Keratinocyte (primary cell): ENCODE data around the gene HSDL2. TPM values are rescaled to one million over a fixed set of nuclear protein-coding genes. Genes with fewer than 3 reads are reported as not detected.

ENCODE experiments used
- DNase-seq: peaks from one replicate; pipeline ENCODE4 v3.0.0-alpha.2; 2011; ENCODE audit warnings: low read depth, missing footprints, low spot score
- FAIRE-seq: peaks from 2 replicates; lab custom pipeline; 2011; peaks lifted over from hg19 to GRCh38; lab: Jason Lieb, UNC
- H2AFZ ChIP-seq: 2 replicates; pipeline ENCODE4 v1.6.0; 2012; ENCODE audit warnings: low read length, control low read depth, inconsistent platforms; ENCODE audit not compliant: control insufficient read depth
- H3K27ac ChIP-seq: 2 replicates; pipeline ENCODE4 v1.5.1; 2011; ENCODE audit warnings: low read length; ENCODE audit not compliant: control insufficient read depth, insufficient read depth
- H3K27me3 ChIP-seq: 3 replicates; pipeline ENCODE4 v1.6.0; 2011; ENCODE audit warnings: low read length; ENCODE audit not compliant: control insufficient read depth, insufficient read depth; ENCODE audit errors: extremely low read depth
- H3K36me3 ChIP-seq, 2 experiments: 2 replicates in 1 of 2; 3 replicates in 1 of 2; pipeline ENCODE4 v1.5.1; 2011; ENCODE audit warnings: low read length in 2 of 2, mild to moderate bottlenecking in 1 of 2; ENCODE audit not compliant: control insufficient read depth in 2 of 2, insufficient read depth in 2 of 2; ENCODE audit errors: extremely low read depth in 1 of 2
- H3K4me1 ChIP-seq: 3 replicates; pipeline ENCODE4 v1.5.1; 2011; ENCODE audit warnings: low read length; ENCODE audit not compliant: control insufficient read depth, insufficient read depth; ENCODE audit errors: extremely low read depth
- H3K4me2 ChIP-seq: 3 replicates; pipeline ENCODE4 v1.6.0; 2011; ENCODE audit warnings: low read depth, low read length; ENCODE audit not compliant: control insufficient read depth, insufficient read depth; ENCODE audit errors: extremely low read depth
- H3K4me3 ChIP-seq, 3 experiments: fragments of 200-600 bp in 1 of 3; sonication (generic) in 1 of 3; 2 replicates in 2 of 3; 3 replicates in 1 of 3; pipeline ENCODE4 v1.5.1; 2011 to 2016; ENCODE audit warnings: low read length in 3 of 3, mild to moderate bottlenecking in 3 of 3, control low read depth in 2 of 3, inconsistent platforms in 1 of 3, low read depth in 1 of 3, mixed read lengths in 1 of 3, mixed run types in 1 of 3, moderate library complexity in 1 of 3; ENCODE audit not compliant: control insufficient read depth in 2 of 3, insufficient read depth in 2 of 3; ENCODE audit errors: extremely low read depth in 1 of 3
- H3K79me2 ChIP-seq: 2 replicates; pipeline ENCODE4 v1.6.0; 2012; ENCODE audit warnings: low read length; ENCODE audit not compliant: control insufficient read depth, insufficient read depth
- H3K9ac ChIP-seq: 3 replicates; pipeline ENCODE4 v1.6.0; 2011; ENCODE audit warnings: low read length; ENCODE audit not compliant: control insufficient read depth, insufficient read depth; ENCODE audit errors: extremely low read depth
- H3K9me1 ChIP-seq: 3 replicates; pipeline ENCODE4 v1.6.0; 2011; ENCODE audit warnings: low read length; ENCODE audit not compliant: control insufficient read depth, insufficient read depth; ENCODE audit errors: extremely low read depth
- H3K9me3 ChIP-seq: 2 replicates; pipeline ENCODE4 v1.5.1; 2012; ENCODE audit warnings: low read depth, low read length; ENCODE audit not compliant: control insufficient read depth
- H4K20me1 ChIP-seq: 3 replicates; pipeline ENCODE4 v1.6.0; 2011; ENCODE audit warnings: low read length; ENCODE audit not compliant: control insufficient read depth, insufficient read depth; ENCODE audit errors: extremely low read depth
- EZH2 ChIP-seq: IDR thresholded peaks from one replicate; pipeline ENCODE4 v1.6.1; 2012; ENCODE audit warnings: inconsistent platforms, mild to moderate bottlenecking, low read length, moderate library complexity
- dilution Hi-C: fragments of 300-500 bp; cut with MboI; formaldehyde crosslinking; loops from one replicate; pipeline ENCODE4 v1.7.0; 2020; ENCODE audit warnings: low sequenced_read_pairs; ENCODE audit not compliant: extremely low pct_ligation_motif_present
- polyA plus RNA-seq, 5 experiments: library from polyadenylated mRNA; depleted of rRNA in 3 of 5; stranded (reverse) in 3 of 5; stranded (forward) in 1 of 5; unstranded in 1 of 5; fragments of >200 nt; gene quantifications; 1 replicate in 1 of 5; 2 replicates in 3 of 5; 3 replicates in 1 of 5; pipeline versions ENCODE4 v1.2.1 to v1.2.3, GENCODE V29; 2011 to 2012; ENCODE audit warnings: missing spikeins in 2 of 5, low read depth in 1 of 5, low replicate concordance in 1 of 5
- TF ChIP-seq, protein P1 (sequence below), 3 experiments: IDR thresholded peaks in 1 of 3; conservative IDR thresholded peaks in 1 of 3; optimal IDR thresholded peaks in 1 of 3; 2 replicates in 2 of 3; 3 replicates in 1 of 3; pipeline versions ENCODE3 to v1.5.1; 2011; ENCODE audit warnings: low read length in 3 of 3, mild to moderate bottlenecking in 3 of 3, moderate library complexity in 2 of 3, control low read depth in 1 of 3, inconsistent platforms in 1 of 3; ENCODE audit not compliant: insufficient read depth in 2 of 3; ENCODE audit errors: extremely low read depth in 1 of 3

The HSDL2 gene
- polyA plus RNA-seq, 1 donor (not counting 4 experiments of a cell fraction or from before 2014, with no cell fraction given): 27.6 TPM

DNA sequence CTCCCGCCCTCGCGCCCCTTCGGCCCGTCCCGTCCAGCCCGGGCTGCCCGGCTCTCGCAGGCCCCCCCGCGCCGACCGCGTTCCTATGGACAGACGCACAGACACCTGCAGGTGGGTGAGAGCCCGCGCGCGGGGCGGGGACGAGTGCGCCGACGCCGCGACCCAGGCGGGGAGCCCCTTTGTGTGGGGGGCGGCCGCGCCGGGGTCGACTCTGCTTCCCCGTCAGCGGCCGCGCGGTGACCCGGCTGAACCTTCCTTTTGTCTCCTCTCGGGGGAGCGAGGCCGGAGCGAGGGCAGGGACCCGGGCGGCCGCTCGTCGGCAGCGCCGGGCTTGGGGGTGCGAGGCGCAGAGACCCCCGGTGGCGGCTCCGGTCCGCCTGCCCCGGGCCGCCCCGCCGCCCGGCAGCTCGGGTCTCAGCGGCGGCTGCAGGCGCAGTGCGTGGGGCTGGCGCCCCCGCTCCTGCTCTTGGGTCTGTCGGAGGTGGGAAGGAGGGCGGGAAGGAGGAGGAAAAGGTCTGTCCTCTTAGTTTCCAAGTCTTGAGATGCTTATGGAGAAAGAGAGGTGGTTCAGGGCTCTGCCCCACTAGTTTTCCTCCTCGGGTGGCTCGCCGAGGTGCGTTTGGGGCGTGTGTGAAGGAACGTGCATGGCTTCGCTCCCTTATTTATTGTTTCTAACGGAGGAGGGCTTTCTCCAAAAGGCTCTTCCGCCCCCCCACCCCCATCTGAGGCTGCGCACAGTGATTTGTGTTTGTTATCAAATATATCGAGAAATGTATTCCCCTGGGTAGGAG lies 107.3 kb downstream of the HSDL2 start:
- Histone ChIP-seq H3K27ac (peak overlapping the region; percentile 16), H3K9me1 (no peaks in the 10 kb centered on the region), H3K4me2 (peak overlapping the region; percentile 96), H2AFZ (peak overlapping the region; percentile 92), H3K36me3 (no peaks in the 10 kb centered on the region), H3K9ac (peak overlapping the region; percentile 24), H3K79me2 (no peaks in the 10 kb centered on the region), H3K27me3 (no peaks in the 10 kb centered on the region), H3K4me1 (peaks cover 9% of the 10 kb centered on the region), H3K9me3 (no peaks in the 10 kb centered on the region), H3K4me3 (peak overlapping the region; percentile 63 to 86 (median 80)), H4K20me1 (no peaks in the 10 kb centered on the region)
- dilution Hi-C loops: no loop called here
- FAIRE-seq (no peak), DNase-seq (no peak)
- TF ChIP-seq, protein P1, sequence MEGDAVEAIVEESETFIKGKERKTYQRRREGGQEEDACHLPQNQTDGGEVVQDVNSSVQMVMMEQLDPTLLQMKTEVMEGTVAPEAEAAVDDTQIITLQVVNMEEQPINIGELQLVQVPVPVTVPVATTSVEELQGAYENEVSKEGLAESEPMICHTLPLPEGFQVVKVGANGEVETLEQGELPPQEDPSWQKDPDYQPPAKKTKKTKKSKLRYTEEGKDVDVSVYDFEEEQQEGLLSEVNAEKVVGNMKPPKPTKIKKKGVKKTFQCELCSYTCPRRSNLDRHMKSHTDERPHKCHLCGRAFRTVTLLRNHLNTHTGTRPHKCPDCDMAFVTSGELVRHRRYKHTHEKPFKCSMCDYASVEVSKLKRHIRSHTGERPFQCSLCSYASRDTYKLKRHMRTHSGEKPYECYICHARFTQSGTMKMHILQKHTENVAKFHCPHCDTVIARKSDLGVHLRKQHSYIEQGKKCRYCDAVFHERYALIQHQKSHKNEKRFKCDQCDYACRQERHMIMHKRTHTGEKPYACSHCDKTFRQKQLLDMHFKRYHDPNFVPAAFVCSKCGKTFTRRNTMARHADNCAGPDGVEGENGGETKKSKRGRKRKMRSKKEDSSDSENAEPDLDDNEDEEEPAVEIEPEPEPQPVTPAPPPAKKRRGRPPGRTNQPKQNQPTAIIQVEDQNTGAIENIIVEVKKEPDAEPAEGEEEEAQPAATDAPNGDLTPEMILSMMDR (optimal IDR thresholded peaks at IDR 0.05 in 1 of 3, IDR thresholded peaks at IDR 0.05 in 1 of 3, conservative IDR thresholded peaks at IDR 0.05 in 1 of 3; ENCODE audit: extremely low read depth in 1 of 3, insufficient read depth in 2 of 3, low read length in 3 of 3): no peak
- no peak for TF ChIP-seq EZH2

DNA sequence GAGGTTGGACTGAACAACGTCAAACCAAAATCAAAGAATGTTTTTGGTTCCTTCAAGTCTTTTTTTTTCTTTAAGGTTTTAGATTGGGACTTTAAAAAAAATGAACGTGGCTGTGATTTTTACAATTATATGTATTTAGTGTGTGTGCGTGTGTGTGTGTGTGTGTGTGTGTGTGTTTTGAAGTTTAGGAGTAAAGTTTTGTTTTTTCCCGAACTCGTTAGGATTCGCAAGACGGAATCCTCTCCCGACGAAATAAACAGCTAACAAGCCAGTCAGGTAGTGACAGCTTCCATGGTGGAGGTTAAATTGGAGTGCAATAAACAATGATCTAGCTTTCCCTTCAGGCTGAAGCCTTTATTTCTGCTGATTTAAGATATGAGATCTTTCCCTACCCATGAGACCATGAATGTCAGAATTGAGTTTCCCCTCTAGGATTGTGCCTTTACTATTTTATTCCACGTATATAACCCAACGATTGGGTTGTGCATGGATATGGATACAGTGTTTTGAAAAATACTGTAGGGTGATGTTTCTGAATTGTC lies 108.0 kb downstream of the HSDL2 start:
- Histone ChIP-seq H3K36me3 (no peaks in the 10 kb centered on the region), H3K27ac (no peak overlapping the region), H3K27me3 (no peaks in the 10 kb centered on the region), H3K4me3 (peak overlapping the region; percentile 63 to 86 (median 80)), H3K9me1 (no peaks in the 10 kb centered on the region), H3K4me1 (peaks cover 9% of the 10 kb centered on the region), H4K20me1 (no peaks in the 10 kb centered on the region), H3K9me3 (no peaks in the 10 kb centered on the region), H3K4me2 (peak overlapping the region; percentile 96), H2AFZ (peak overlapping the region; percentile 92), H3K79me2 (no peaks in the 10 kb centered on the region), H3K9ac (peak overlapping the region; percentile 24)
- no peak for DNase-seq
- no peak for FAIRE-seq
- no peak for TF ChIP-seq EZH2
- TF ChIP-seq, protein P1 (optimal IDR thresholded peaks at IDR 0.05 in 1 of 3, IDR thresholded peaks at IDR 0.05 in 1 of 3, conservative IDR thresholded peaks at IDR 0.05 in 1 of 3; ENCODE audit: extremely low read depth in 1 of 3, insufficient read depth in 2 of 3, low read length in 3 of 3): no peak
- dilution Hi-C loops: no loop called here
